Left forelimb (tissue), 1 donor: ENCODE measurements around the gene SPCS3.
"Not testable (repeated sequence)": the region's sequence is repeated elsewhere in the genome, so short reads cannot be mapped to it uniquely, and the experiment has no call there.

Experiments used
- DNase-seq: peaks from one replicate; pipeline ENCODE4 v3.0.0-alpha.2; 2018; ENCODE audit warnings: low spot score

The SPCS3 gene

DNA sequence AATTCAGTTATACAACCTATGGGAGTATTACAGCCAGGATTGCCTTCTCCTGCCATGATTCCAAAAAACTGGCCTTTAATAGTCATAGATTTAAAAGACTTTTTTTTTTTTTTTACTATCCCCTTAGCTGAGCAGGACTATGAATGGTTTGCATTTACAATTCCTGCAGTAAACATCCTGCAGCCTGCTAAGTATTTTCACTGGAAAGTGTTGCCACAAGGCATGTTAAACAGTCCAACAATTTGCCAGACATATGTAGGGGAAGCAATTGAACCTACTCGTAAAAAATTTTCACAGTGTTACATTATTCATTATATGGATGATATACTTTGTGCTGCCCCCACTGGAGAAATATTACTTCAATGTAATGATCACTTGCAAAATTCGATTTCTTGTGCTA lies 27.1 kb downstream of the SPCS3 start:
- DNase-seq, result not testable (repeated sequence)

DNA sequence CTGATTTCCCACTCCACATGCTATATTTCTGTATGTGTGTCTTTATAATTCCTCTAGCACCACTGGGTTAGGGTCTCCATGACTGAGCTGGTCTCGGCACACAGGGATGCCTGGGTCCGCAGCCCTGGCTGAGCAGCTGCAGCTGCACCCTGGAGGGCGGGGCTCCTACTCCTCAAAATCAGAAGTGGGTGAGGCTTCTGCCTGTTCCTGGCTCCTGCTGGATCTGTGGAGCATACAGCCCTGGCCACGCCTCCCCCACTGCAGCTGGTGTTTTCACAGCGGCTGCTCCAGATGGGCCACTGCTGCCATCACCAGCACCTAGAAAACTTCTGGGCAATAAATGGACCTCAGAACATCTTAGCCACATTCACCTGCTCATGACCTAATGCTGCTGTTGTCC lies 30.9 kb downstream of the SPCS3 start:
- no peak for DNase-seq

DNA sequence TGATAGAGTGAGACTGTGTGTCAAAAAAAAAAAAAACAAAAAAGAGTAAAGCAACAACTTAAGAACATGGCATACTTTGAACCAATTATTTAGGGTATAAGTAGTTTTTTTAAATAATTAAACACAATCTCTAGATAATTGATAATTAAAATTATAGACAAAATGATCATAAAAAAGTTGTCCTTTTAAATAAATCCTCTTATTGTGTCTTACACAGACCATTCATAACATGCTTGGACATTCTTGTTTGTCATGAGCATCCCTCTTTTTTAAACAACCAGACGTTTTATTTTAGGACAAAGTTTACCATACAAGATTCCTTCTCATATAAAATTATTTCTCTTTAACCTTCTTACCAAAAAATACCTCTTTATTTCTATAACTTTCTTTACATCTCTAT lies 35.1 kb downstream of the SPCS3 start:
- DNase-seq, result no peak

DNA sequence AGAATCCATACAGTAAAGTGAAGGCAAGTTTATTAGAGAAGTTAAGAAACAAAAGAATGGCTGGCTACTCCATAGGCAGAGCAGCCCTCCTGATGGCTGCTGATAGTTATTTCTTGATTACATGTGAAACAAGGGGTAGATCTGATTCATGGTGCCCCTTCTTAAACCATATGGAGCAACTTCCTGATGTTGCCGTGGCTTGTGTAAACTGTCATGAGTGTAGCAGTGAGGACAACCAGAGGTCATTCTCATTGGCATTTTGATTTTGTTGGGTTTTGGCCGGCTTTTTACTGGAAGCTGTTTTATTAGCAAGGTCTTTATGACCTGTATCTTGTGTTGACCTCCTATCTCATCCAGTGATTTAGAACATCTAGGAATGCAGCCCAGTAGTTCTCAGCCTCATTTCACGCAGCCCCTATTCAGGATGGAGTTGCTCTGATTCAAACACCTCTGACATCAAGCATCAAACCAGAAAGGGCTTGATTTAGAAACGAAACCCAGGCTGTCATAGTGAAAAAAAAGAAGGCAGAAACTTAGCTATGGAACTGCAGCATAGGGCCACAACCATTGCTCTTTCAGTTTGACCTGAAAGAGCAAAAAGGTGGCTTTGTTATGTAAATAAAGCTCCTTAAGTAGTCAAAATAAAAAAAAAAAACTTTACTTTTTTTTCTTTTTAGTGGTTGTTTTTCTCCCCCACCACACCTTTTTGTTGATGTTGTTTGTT lies 37.8 kb downstream of the SPCS3 start:
- DNase-seq, result no peak

DNA sequence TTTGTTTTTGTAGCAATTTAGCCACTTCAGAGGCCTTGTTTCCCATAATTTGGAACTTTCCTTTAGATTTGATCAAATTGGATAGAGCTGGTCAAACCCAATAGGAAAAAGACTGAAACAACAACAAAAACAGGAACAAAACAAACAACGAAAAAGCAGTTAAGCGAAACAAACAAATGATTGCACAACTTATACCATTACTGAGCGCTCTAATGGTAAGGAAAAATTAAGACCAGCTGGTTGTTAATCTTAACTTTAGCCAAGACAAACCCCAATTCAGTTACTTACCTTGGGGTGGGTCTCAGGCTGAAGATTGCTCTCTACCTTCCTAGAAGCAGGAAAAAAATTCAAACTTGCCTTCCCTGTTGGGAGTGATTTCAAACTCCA lies 38.3 kb downstream of the SPCS3 start:
- DNase-seq, result no peak

DNA sequence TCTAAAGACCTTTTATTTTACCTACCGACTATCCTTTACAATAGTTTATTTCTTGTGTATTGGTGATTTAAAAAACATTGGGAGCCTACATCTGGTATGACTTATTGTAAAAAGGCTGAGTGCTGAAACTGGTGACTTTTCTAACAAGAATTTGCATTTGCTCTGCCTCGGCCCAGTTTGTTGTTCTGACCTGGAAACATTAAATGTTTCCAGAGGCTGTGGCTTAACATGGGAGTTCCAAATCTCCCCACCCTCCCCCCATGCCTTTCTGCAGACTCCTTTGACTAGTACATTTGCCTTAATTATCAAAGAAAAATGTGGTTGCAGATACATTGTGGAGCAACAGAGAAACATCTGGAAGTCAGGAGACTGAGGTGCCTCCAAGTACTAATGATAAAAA lies 39.8 kb downstream of the SPCS3 start:
- no peak for DNase-seq

DNA sequence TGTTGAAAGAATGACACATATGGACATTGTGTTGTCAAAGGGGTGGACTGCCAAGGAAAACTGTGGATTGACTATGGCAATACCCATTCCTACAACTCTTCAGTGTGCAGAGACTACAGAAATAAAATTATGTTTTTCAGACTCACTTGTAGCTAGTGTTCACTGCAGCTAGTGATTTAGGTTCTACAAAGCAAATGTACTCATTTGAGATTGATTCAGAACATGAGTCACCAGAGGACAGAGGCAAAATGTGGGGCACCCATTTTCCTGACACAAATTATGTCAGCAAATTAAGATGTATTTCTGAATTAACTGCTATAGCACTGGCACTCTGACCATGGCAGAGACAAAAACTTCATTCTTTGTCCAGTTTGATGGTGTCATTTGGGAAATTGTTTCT lies 40.7 kb downstream of the SPCS3 start:
- no peak for DNase-seq

DNA sequence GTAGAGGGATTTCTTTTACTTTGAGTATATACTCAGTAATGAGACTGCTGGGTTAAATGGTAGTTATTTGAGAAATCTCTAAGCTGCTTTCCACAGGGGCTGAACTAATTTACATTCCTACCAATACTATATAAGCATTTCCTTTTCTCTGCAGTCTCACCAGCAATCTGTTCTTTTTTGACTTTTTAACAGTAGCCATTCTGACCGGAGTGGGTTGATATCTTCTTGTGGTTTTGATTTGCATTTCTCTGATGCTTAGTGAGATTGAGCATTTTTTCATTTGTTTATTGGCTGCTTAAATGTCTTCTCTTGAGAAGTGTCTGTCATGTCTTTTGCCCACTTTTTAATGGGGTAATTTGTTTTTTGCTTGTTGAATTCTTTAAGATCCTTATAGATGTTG lies 43.3 kb downstream of the SPCS3 start:
- no peak for DNase-seq

DNA sequence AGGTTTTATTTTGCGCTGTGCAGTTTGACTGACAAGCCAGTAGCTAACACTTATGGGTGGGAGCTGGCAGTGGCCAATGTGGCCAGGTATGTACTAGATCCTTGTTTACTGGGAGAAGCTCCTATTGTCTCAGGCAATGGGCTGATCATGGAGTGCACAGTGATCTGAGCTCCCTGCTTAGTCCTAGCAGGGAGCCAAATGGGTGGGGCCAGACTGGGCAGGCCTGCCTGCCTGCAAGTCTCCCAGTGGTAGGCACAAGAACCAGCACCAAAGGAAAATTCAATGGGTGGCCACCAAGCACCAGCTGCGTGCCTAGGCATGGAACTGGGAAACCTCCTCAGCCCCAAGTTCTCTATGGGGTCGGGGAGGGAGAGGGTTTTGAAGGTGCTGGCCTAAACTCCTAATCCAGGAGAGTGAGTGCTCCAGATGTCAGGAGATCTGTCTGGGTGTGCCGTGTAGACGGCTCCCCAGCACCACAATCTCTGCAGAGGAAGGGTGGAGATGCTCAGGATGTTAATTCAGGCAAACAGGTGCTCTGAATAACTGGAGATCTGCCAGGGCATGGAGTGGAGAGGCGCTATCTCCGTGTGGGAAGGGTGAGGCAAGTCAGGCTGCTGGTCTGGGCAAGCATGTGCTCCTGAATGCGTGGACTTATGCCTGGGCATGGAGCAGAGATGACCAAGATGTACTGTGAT lies 48.2 kb downstream of the SPCS3 start:
- no peak for DNase-seq

DNA sequence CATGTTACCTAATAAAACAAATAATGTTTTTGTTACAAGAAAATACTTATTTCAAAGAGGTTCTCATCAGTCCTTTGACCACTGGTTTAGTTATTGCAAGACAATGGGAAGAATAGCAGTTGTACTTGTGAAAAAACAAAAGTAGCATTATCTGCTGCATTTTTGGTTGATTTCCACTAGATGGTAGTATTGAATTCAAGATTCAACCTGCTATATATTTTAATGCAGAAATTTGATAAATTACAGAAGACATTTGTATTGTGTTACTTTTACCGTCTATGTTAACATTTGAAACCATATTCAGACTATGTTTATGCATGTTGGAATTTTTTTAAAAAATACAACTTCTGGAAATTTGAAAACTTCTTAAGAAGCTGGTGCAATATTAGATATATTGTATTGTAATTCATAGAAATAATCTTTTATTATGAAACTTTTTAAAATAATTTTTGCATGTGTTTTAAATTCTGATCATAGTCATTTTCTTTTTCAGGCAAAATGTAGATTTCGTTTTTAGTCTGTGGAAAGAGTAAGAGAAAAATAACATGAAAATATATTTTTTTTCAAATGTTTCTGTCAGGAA lies 56.4 kb downstream of the SPCS3 start:
- DNase-seq, result no peak

DNA sequence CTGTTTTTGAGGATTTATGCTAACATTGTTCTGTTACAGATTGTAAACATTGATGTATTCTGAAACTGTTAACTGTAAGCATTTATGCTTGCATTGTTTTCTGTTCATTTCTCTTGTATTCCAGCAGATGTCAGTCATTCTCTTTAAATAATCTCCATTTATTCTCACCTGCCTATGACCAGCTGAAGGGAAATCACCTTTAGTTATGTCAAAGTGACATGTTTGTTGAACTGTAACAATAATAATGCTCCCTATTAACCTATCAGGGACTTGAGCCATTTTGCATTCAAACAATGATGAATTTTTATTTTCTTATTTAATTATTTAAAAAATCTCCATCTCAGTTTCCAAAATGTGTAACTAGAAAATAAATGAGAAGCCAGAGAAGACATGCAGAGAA lies 58.0 kb downstream of the SPCS3 start:
- no peak for DNase-seq

DNA sequence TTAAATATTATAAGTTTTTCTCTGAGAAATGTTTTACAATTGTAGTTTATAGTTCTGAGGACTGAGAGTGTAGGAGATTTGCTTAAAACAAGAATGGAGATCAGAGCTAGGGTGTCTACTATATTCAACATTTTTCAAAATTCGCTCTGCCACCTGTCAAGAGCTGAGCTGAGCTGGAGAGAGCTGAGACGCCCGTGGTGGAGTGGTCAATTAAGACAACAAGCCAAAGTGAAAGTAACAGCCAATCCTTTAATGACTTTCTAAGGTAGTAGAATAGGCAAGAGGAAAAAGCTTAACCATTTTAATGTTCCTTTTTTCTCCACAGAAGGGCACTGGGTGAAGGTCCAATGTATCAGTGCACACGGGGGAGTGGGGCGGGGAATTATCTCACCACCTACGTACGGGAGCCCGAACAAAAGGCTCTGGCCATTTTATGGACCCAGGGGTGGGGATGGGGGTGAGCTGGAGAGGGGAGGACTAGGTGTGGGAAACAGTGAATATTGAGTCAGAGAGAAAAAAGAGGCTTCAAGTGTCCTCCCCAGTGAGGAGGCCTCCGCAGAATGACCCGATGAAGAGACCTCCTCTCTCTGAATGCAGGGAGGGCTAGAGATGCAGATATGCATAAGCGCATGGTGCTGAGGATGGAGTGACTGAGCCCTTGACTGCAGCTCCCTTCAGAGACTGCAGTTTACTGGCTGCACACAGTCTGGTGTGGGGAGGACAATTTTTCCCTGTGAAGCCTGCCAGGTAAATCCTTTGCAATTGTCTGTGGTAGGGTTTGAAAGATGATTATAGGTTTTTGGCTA lies 60.8 kb downstream of the SPCS3 start:
- DNase-seq, result no peak
